ENCODE results near the gene FSTL4. TPM values are rescaled to one million over a fixed set of nuclear protein-coding genes. Genes with fewer than 3 reads are reported as not detected.

Gene FSTL4
- total and polyA plus RNA-seq, 2 donors from 2014 or later = 0.09 to 4.0 TPM

DNA sequence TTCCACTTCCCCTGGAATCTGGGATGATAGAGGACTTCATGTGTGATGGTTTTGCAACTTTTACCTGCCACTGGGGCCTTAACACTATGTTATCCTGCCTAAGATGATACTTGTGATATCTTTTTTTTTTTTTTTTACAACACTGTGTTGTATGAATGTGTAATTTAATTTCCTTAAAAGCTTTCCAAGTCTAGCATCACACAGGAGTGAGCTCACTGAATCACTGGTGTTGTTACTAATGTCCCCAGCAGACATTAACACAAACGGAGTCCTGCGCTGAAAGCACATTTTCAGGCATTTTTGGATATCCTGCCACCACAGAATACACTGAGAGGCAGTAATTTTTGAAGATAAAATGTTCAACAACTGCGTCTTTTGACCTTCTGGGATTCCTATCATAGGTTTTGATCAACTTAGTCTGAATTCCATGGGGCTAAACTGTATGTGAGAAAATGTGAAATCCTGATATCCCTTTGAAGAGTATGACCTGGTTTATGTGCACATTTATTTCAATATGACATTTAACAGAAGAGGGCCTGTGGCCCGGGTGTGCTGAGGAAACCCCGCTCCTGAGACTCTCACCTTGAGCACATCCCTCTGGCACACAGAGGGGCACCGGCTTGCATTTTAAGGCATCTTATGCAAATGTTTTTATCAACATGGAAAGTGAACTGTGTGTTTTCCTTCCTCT, 118.0 kb downstream of the FSTL4 start:
- no peaks in the 10 kb centered on the region for H3K9me3 ChIP-seq (ENCODE audit: control insufficient read depth in 2 of 3, insufficient read depth in 1 of 3, low read length in 3 of 3)
- H3K36me3 ChIP-seq (ENCODE audit: control insufficient read depth in 2 of 3, insufficient read depth in 3 of 3, low read length in 3 of 3) = no peaks in the 10 kb centered on the region
- no peak overlapping the region for H3K4me3 ChIP-seq (ENCODE audit: low read length in 3 of 3)
- intact Hi-C loops (cut with DNase I) = no loop called here
- no peaks in the 10 kb centered on the region for H3K27me3 ChIP-seq (ENCODE audit: control insufficient read depth, insufficient read depth, low read length)
- H3K27ac ChIP-seq (ENCODE audit: low read depth in 2 of 2, low read length in 2 of 2) = no peak overlapping the region
- no peak overlapping the region for H3K9ac ChIP-seq (ENCODE audit: low read length in 3 of 3)
- no peaks in the 10 kb centered on the region for H3K4me1 ChIP-seq (ENCODE audit: control insufficient read depth in 2 of 3, insufficient read depth in 2 of 3, low read depth in 1 of 3, low read length in 3 of 3)
- DNase-seq (no peak), FAIRE-seq (no peak)
- TF ChIP-seq, protein P1, sequence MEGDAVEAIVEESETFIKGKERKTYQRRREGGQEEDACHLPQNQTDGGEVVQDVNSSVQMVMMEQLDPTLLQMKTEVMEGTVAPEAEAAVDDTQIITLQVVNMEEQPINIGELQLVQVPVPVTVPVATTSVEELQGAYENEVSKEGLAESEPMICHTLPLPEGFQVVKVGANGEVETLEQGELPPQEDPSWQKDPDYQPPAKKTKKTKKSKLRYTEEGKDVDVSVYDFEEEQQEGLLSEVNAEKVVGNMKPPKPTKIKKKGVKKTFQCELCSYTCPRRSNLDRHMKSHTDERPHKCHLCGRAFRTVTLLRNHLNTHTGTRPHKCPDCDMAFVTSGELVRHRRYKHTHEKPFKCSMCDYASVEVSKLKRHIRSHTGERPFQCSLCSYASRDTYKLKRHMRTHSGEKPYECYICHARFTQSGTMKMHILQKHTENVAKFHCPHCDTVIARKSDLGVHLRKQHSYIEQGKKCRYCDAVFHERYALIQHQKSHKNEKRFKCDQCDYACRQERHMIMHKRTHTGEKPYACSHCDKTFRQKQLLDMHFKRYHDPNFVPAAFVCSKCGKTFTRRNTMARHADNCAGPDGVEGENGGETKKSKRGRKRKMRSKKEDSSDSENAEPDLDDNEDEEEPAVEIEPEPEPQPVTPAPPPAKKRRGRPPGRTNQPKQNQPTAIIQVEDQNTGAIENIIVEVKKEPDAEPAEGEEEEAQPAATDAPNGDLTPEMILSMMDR (IDR thresholded peaks at IDR 0.05; ENCODE audit: borderline replicate concordance, extremely low read depth, insufficient read depth) = no peak

DNA sequence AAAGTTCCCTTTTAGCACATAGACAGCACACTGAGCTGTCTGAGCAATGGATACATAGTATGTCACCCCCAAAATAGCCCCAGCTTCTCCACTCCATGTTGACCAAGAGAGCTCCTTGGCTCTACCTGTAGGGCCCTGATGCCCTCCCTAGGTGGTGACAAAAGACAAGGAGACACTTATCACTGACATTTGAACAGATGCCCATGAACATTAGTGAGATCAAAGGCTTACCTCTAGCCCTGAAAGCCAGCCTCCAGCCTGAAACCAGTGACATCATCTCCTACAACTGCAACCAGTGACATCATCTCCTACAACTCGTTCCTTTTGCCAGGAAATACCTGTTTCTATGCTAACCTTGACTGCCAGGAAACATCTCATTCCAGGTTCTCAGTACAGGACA, 122.7 kb downstream of the FSTL4 start:
- H3K36me3 ChIP-seq (ENCODE audit: control insufficient read depth in 2 of 3, insufficient read depth in 3 of 3, low read length in 3 of 3) = no peaks in the 10 kb centered on the region
- no peaks in the 10 kb centered on the region for H3K27me3 ChIP-seq (ENCODE audit: control insufficient read depth, insufficient read depth, low read length)
- H3K4me1 ChIP-seq (ENCODE audit: control insufficient read depth in 2 of 3, insufficient read depth in 2 of 3, low read depth in 1 of 3, low read length in 3 of 3) = peaks cover 0 to 14% (median 2%) of the 10 kb centered on the region in 3 donors
- no peak overlapping the region for H3K4me3 ChIP-seq (ENCODE audit: low read length in 3 of 3)
- H3K27ac ChIP-seq (ENCODE audit: low read depth in 2 of 2, low read length in 2 of 2) = no peak overlapping the region
- DNase-seq = no peak
- FAIRE-seq = no peak
- H3K9ac ChIP-seq (ENCODE audit: low read length in 3 of 3) = no peak overlapping the region
- TF ChIP-seq, protein P1 (IDR thresholded peaks at IDR 0.05; ENCODE audit: borderline replicate concordance, extremely low read depth, insufficient read depth) = no peak
- no peaks in the 10 kb centered on the region for H3K9me3 ChIP-seq (ENCODE audit: control insufficient read depth in 2 of 3, insufficient read depth in 1 of 3, low read length in 3 of 3)
- intact Hi-C loops (cut with DNase I) = no loop called here

DNA sequence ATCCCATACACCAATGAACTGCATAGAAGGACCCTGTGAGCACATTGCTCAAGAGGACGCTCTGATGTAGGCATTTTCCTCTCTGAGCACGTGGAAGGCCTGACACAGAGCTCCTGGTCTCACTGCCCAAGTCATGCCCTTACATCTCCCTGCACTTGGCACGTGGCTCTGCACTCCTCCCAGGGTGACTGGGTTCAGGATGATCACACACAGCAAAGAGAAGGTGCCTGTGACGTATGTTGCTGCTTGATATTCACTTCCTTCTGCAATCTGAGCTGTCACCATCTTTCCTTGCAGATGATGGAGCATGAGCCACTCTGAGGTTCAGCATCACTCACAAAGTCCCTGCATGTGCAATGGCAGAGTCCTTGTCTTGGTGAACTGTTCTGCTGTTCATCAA, 125.2 kb downstream of the FSTL4 start:
- no peak overlapping the region for H3K27ac ChIP-seq (ENCODE audit: low read depth in 2 of 2, low read length in 2 of 2)
- H3K4me1 ChIP-seq (ENCODE audit: control insufficient read depth in 2 of 3, insufficient read depth in 2 of 3, low read depth in 1 of 3, low read length in 3 of 3) = peaks cover 0 to 16% (median 6%) of the 10 kb centered on the region in 3 donors
- intact Hi-C loops (cut with DNase I) = no loop called here
- no peak overlapping the region for H3K9ac ChIP-seq (ENCODE audit: low read length in 3 of 3)
- no peak for FAIRE-seq
- H3K36me3 ChIP-seq (ENCODE audit: control insufficient read depth in 2 of 3, insufficient read depth in 3 of 3, low read length in 3 of 3) = no peaks in the 10 kb centered on the region
- DNase-seq = no peak
- H3K9me3 ChIP-seq (ENCODE audit: control insufficient read depth in 2 of 3, insufficient read depth in 1 of 3, low read length in 3 of 3) = no peaks in the 10 kb centered on the region
- TF ChIP-seq, protein P1 (IDR thresholded peaks at IDR 0.05; ENCODE audit: borderline replicate concordance, extremely low read depth, insufficient read depth) = no peak
- no peak overlapping the region for H3K4me3 ChIP-seq (ENCODE audit: low read length in 3 of 3)
- no peaks in the 10 kb centered on the region for H3K27me3 ChIP-seq (ENCODE audit: control insufficient read depth, insufficient read depth, low read length)
